Stimulated activated CD8-positive, alpha-beta memory T cell treated with anti-CD3 and anti-CD28 coated beads, Interleukin-2, amount 100 ng/mL, for 1 hour (primary cell): Measurements from ENCODE around the gene MYBPH.
A peak's percentile ranks its signal among the peaks of the same experiment; 100 is the strongest.

Experiments used
- DNase-seq, 2 donors: peaks; one replicate each; pipeline ENCODE4 v3.0.0-alpha.2; 2020; ENCODE audit warnings: low read depth in 2 of 2

MYBPH gene

GRCh38 chr1:203175237-203175826, at the start of gene MYBPH:
Gene MYBPH (minus strand): TSS chr1:203175826. CDS start chr1:203175755, 71 bp downstream.
- DNase-seq = no peak

GRCh38 chr1:203225071-203225470, 49.4 kb upstream of the MYBPH start:
- no peak for DNase-seq

GRCh38 chr1:203223012-203223775, 47.6 kb upstream of the MYBPH start:
- DNase-seq = no peak

GRCh38 chr1:203219934-203220333, 44.3 kb upstream of the MYBPH start:
- DNase-seq = no peak

GRCh38 chr1:203219171-203219570, 43.5 kb upstream of the MYBPH start:
- no peak for DNase-seq

- no peak for DNase-seq
These were observed 42.0 kb upstream of the MYBPH start for GRCh38 chr1:203217668-203218067.

GRCh38 chr1:203217139-203217655, 41.6 kb upstream of the MYBPH start:
- DNase-seq = no peak

- peak; percentile 18 for DNase-seq
These were observed 40.9 kb upstream of the MYBPH start for GRCh38 chr1:203216274-203217138.

- no peak for DNase-seq
These were observed 39.9 kb upstream of the MYBPH start for GRCh38 chr1:203215573-203215972.

GRCh38 chr1:203214871-203215270, 39.2 kb upstream of the MYBPH start:
- no peak for DNase-seq

- no peak for DNase-seq
These were observed 37.5 kb upstream of the MYBPH start for GRCh38 chr1:203213126-203213525.

- DNase-seq = no peak
These were observed 36.2 kb upstream of the MYBPH start for GRCh38 chr1:203211812-203212211.

- DNase-seq = no peak
These were observed 35.4 kb upstream of the MYBPH start for GRCh38 chr1:203210988-203211387.

GRCh38 chr1:203210350-203210749, 34.7 kb upstream of the MYBPH start:
- DNase-seq = no peak

- DNase-seq = no peak
These were observed 32.6 kb upstream of the MYBPH start for GRCh38 chr1:203208181-203208580.

- DNase-seq = no peak
These were observed 32.1 kb upstream of the MYBPH start for GRCh38 chr1:203207751-203208150.

GRCh38 chr1:203206129-203206687, 30.6 kb upstream of the MYBPH start:
- no peak for DNase-seq

GRCh38 chr1:203204756-203205155, 29.1 kb upstream of the MYBPH start:
- DNase-seq = no peak

- DNase-seq = no peak
These were observed 27.0 kb upstream of the MYBPH start for GRCh38 chr1:203202431-203203245.

- no peak for DNase-seq
These were observed 26.0 kb upstream of the MYBPH start for GRCh38 chr1:203201516-203202205.
